ENCODE measurements around the gene ADAMTS15. TPM values are rescaled to one million over a fixed set of nuclear protein-coding genes. Genes with fewer than 3 reads are reported as not detected.

Gene ADAMTS15
- total and polyA plus RNA-seq, 7 donors = 0.46 to 8.9 (median 2.4) TPM

DNA sequence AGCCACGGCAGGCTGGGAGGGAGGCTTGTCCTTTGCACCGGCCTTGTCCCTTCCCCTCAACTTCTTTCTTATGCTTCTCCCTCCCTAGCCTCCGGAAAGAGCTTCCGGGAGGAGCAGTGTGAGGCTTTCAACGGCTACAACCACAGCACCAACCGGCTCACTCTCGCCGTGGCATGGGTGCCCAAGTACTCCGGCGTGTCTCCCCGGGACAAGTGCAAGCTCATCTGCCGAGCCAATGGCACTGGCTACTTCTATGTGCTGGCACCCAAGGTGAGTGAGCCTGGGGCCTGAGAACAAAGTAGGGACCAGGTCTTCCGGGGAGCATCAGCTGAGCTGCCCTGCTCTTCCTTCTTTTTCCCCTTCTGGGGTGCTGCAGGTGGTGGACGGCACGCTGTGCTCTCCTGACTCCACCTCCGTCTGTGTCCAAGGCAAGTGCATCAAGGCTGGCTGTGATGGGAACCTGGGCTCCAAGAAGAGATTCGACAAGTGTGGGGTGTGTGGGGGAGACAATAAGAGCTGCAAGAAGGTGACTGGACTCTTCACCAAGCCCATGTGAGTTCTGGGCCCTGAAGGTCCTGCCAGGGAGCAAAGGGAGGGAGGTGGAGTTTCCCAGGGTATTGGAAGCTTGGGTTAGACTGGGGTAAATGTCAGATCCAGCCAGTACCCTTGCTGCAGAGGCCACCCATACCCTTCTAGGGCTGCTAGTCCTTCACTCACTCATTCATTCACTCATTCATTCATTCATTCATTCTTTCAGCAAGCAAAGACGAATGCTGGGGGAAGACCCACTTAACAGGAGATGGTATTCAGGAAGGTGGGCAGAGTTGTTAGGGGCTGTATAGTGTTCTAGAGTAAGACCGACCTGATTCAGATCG, 22.6 kb downstream of the ADAMTS15 start:
- TF ChIP-seq POLR2A (IDR thresholded peaks at IDR 0.05) (no peak), EP300 (IDR thresholded peaks at IDR 0.05) (no peak), POLR2AphosphoS5 (IDR thresholded peaks at IDR 0.05) (no peak)
- TF ChIP-seq, protein P1, sequence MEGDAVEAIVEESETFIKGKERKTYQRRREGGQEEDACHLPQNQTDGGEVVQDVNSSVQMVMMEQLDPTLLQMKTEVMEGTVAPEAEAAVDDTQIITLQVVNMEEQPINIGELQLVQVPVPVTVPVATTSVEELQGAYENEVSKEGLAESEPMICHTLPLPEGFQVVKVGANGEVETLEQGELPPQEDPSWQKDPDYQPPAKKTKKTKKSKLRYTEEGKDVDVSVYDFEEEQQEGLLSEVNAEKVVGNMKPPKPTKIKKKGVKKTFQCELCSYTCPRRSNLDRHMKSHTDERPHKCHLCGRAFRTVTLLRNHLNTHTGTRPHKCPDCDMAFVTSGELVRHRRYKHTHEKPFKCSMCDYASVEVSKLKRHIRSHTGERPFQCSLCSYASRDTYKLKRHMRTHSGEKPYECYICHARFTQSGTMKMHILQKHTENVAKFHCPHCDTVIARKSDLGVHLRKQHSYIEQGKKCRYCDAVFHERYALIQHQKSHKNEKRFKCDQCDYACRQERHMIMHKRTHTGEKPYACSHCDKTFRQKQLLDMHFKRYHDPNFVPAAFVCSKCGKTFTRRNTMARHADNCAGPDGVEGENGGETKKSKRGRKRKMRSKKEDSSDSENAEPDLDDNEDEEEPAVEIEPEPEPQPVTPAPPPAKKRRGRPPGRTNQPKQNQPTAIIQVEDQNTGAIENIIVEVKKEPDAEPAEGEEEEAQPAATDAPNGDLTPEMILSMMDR (IDR thresholded peaks at IDR 0.05) = no peak
- peaks cover 0 to 30% (median 0%) of the 10 kb centered on the region in 4 donors for H3K36me3 ChIP-seq
- DNase-seq = no peak
- H3K9me3 ChIP-seq = no peaks in the 10 kb centered on the region
- intact Hi-C loops (cut with DNase I) = no loop called here
- no peak overlapping the region for H3K27ac ChIP-seq
- peaks cover 0 to 2% (median 0%) of the 10 kb centered on the region in 4 donors for H3K4me1 ChIP-seq
- 92 to 94% methylated on average over 20 of the region's 20 CpGs for WGBS, 2 donors
- no peaks in the 10 kb centered on the region for H3K27me3 ChIP-seq
- no peak overlapping the region for H3K4me3 ChIP-seq

DNA sequence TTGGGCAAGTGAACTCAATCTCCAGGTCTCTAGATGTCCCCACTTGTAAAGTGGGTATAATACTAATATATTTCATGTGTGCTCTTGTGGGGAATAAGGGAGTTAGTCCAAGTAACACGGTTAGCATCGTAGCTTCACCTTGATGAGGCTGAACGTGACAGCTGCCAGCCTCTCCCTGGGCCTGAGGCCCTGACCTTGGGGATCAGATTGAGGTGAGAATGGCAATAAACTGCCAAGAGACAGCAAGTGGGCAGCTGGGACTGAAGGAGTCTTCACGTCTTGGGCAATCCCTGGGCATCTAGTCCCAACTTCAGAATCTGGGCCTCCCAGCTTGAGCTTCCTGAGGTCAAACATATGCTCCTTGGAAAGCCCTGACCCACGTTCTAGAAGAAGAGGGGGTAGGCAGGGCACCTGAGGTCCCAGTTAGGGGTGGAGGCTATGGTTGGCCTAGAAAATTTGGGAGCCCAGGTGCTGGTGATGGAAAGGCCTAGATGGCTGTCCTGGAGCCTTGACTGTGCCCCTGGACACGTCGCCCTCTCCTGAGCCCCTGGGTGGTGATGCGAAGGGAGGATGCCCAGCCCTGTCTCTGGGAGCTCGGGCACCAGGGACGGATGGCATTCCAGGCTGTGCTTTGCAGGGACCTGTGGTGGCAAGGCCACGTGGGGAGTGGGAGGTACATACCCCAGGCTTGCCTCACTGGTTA, 23.4 kb downstream of the ADAMTS15 start:
- Histone ChIP-seq H3K36me3 (peaks cover 0 to 24% (median 0%) of the 10 kb centered on the region in 4 donors), H3K4me1 (peaks cover 0 to 10% (median 4%) of the 10 kb centered on the region in 4 donors), H3K9me3 (no peaks in the 10 kb centered on the region), H3K4me3 (no peak overlapping the region), H3K27me3 (no peaks in the 10 kb centered on the region), H3K27ac (no peak overlapping the region)
- intact Hi-C loops (cut with DNase I) = no loop called here
- TF ChIP-seq POLR2A (IDR thresholded peaks at IDR 0.05) (no peak), POLR2AphosphoS5 (IDR thresholded peaks at IDR 0.05) (no peak), EP300 (IDR thresholded peaks at IDR 0.05) (no peak)
- TF ChIP-seq, protein P1 (IDR thresholded peaks at IDR 0.05) = no peak
- 91 to 92% methylated on average over 11 of the region's 11 CpGs for WGBS, 2 donors
- no peak for DNase-seq

DNA sequence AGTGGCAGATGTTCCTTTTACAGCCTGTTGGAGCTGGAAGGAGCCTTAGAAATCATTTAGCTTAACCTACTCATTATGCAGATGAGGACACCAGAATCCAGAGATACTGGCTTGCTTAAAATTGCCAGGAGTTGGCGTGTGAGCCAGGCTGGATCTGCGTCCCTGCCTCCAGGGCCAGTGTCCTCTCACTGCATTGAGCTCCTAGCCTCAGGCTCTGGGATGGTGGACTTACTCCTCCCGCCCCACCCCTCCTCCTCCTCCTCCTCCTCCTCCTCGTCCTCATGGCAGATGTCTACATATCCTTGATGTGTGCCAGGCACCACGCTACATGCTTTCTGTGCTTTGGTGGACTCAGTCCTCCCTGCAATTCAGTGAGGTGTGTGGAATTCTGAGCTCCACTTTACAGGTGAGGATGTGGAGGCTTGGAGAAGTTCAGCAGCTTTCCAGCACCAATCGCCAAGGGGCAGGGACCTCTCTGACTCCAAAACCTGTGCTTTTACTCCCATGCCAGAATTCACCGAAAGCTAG, 24.1 kb downstream of the ADAMTS15 start:
- TF ChIP-seq POLR2A (IDR thresholded peaks at IDR 0.05) (no peak), EP300 (IDR thresholded peaks at IDR 0.05) (no peak), POLR2AphosphoS5 (IDR thresholded peaks at IDR 0.05) (no peak)
- TF ChIP-seq, protein P1 (IDR thresholded peaks at IDR 0.05) = no peak
- intact Hi-C loops (cut with DNase I) = no loop called here
- Histone ChIP-seq H3K4me3 (no peak overlapping the region), H3K9me3 (no peaks in the 10 kb centered on the region), H3K27ac (no peak overlapping the region), H3K36me3 (peaks cover 0 to 24% (median 0%) of the 10 kb centered on the region in 4 donors), H3K27me3 (no peaks in the 10 kb centered on the region), H3K4me1 (peaks cover 0 to 14% (median 6%) of the 10 kb centered on the region in 4 donors)
- no peak for DNase-seq
- WGBS, 2 donors = 91 to 95% methylated on average over 7 of the region's 7 CpGs

DNA sequence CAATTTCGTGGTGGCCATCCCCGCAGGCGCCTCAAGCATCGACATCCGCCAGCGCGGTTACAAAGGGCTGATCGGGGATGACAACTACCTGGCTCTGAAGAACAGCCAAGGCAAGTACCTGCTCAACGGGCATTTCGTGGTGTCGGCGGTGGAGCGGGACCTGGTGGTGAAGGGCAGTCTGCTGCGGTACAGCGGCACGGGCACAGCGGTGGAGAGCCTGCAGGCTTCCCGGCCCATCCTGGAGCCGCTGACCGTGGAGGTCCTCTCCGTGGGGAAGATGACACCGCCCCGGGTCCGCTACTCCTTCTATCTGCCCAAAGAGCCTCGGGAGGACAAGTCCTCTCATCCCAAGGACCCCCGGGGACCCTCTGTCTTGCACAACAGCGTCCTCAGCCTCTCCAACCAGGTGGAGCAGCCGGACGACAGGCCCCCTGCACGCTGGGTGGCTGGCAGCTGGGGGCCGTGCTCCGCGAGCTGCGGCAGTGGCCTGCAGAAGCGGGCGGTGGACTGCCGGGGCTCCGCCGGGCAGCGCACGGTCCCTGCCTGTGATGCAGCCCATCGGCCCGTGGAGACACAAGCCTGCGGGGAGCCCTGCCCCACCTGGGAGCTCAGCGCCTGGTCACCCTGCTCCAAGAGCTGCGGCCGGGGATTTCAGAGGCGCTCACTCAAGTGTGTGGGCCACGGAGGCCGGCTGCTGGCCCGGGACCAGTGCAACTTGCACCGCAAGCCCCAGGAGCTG, 24.8 kb downstream of the ADAMTS15 start:
- TF ChIP-seq EP300 (IDR thresholded peaks at IDR 0.05) = no peak
- TF ChIP-seq, protein P1 (IDR thresholded peaks at IDR 0.05) = no peak
- no peak for TF ChIP-seq POLR2AphosphoS5 (IDR thresholded peaks at IDR 0.05)
- TF ChIP-seq POLR2A (IDR thresholded peaks at IDR 0.05) = no peak
- 96 to 97% methylated on average over 52 of the region's 52 CpGs for WGBS, 2 donors
- intact Hi-C loops (cut with DNase I) = no loop called here

More for the DNA sequence above, 24.8 kb downstream of the ADAMTS15 start:
- Histone ChIP-seq H3K4me1 (peaks cover 0 to 22% (median 14%) of the 10 kb centered on the region in 4 donors), H3K4me3 (no peak overlapping the region), H3K36me3 (peaks cover 0 to 24% (median 0%) of the 10 kb centered on the region in 4 donors), H3K9me3 (no peaks in the 10 kb centered on the region), H3K27ac (no peak overlapping the region), H3K27me3 (no peaks in the 10 kb centered on the region)
- DNase-seq = no peak

Measured in sigmoid colon (tissue), 7 donors.